C4-2B (cell line): ENCODE results near the gene PYCR2.

Experiments
- CTCF ChIP-seq: fragments of 450-650 bp; conservative IDR thresholded peaks from 2 replicates; pipeline ENCODE4 v1.5.1; 2017; ENCODE audit warnings: mild to moderate bottlenecking
- ZFX ChIP-seq: fragments of 450-650 bp; IDR thresholded peaks from 2 replicates; pipeline ENCODE4 v1.6.1; 2017

GRCh38 chr1:225936523-225936922 is 12.5 kb upstream of the PYCR2 start:
- TF ChIP-seq CTCF (no peak), ZFX (no peak)
